Measurements from ENCODE around the gene CRAT. TPM values are rescaled to one million over a fixed set of nuclear protein-coding genes. Genes with fewer than 3 reads are reported as not detected.

CRAT gene
- total RNA-seq (2022; extraction: Qiagen RNA extraction) = 22.9 to 31.8 TPM (median 30.8 TPM) in 5 replicates

DNA sequence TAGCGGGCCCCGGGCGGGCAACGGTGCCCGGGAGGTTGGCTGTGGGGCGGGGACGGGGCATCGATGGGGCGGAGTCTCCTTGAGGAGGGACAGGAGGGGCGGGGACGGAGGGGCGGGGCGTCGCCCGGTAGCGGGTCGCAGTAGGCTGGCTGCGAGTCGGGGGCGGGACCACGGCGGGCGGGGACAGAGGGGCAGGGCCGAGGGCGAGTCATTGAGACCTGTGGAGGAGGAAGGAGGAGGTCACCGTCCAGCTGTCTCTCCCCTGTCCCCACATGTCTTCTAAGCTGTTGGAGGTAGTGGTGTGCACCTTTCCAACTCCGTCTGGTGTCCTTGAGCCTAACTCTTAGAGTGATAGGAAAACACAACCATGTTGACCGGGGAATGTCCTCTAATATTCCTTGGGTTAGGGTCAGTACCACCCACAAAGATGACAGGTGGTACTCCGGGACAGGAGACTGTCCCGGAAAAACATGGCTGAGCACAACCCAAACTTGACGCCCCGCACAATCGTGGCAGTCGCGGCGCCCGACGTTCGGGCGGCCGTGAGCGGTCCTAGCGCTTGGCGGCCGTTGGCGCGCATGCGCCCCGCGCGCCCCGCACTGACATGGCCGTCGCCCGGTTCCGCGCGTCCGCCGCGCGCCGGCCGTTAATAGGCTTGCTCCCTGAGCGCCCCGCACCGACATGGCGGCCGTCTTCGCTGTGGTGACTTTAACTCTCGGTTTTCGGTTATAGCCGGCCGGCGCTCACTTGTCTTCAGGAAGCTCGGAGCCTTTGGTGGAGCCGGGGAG is at the start of gene CRAT, which contains the start of gene PTPA:
Gene CRAT (minus strand): TSS at position 54 of the 788 bp plus-strand sequence. CDS start 284 bp downstream, outside the sequence.
Gene PTPA (plus strand): TSS at position 676 of the 788 bp plus-strand sequence. CDS start 186 bp downstream, outside the sequence.

DNA sequence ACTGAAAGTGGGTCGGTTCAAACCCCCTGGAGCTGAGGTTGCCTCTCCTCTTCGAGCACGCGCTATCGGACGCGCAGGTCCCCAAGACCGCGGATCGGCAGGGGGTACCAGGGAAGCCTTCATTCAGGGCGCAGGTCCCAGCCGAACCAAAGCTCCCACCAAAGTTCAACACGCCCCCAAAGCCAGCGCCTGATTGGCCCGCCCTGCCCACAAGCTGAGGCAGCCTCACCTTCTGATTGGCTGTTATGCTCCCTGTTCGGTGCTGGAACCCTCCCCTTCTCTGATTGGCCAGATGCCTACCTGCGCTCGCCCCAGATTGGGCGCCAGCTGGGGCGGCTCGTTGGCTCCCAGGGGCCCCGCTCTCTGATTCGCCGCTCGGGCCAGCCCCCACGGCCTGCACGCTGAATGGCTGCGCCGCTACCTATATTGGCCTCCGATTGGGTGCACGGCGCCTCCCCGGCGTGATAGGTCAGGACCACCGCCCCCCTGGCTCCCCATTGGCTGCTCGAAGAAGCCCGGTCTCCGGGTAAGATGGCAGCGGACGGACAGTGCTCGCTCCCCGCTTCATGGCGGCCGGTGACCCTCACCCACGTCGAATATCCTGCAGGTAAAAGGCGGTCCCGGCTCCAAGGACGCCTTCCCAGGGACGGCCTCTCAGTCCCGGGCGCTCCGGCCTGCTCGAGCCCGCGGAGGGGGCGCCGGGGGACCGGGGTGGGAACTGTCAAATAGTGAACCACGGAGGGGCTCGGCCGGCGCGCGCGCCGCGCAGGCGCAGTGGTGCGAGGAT is 29.8 kb downstream of the CRAT start, which contains the start of gene DOLPP1:
Gene DOLPP1 (plus strand): TSS at position 511 of the 787 bp plus-strand sequence. CDS start 21 bp downstream, at position 532.

Other genes with a start within 250 kb of the CRAT start
- gene KYAT1, start 228.8 kb downstream of the CRAT start, total RNA-seq (2022; extraction: Qiagen RNA extraction) = 8.4 to 10.0 TPM (median 9.5 TPM) in 5 replicates
- 41.0 to 52.8 TPM (median 50.0 TPM) in 5 replicates for gene LRRC8A, start 228.7 kb downstream of the CRAT start, total RNA-seq (2022; extraction: Qiagen RNA extraction)
- not detected in 5 replicates for gene PHYHD1, start 189.8 kb downstream of the CRAT start, total RNA-seq (2022; extraction: Qiagen RNA extraction)
- 28.8 to 39.6 TPM (median 36.4 TPM) in 5 replicates for gene DOLK, start 163.2 kb downstream of the CRAT start, total RNA-seq (2022; extraction: Qiagen RNA extraction)
- gene NUP188, start 163.1 kb downstream of the CRAT start, total RNA-seq (2022; extraction: Qiagen RNA extraction) = 36.0 to 42.7 TPM (median 40.0 TPM) in 5 replicates
- gene SH3GLB2, start 82.5 kb downstream of the CRAT start, total RNA-seq (2022; extraction: Qiagen RNA extraction) = 32.3 to 55.6 TPM (median 52.4 TPM) in 5 replicates
- gene MIGA2, start 74.2 kb downstream of the CRAT start, total RNA-seq (2022; extraction: Qiagen RNA extraction) = 11.9 to 16.3 TPM (median 15.4 TPM) in 5 replicates
- gene DOLPP1, start 29.7 kb downstream of the CRAT start, total RNA-seq (2022; extraction: Qiagen RNA extraction) = 18.9 to 21.0 TPM (median 19.4 TPM) in 5 replicates
- gene PTPA, start 622 bp upstream of the CRAT start, total RNA-seq (2022; extraction: Qiagen RNA extraction) = 120 to 137 TPM (median 132 TPM) in 5 replicates
- gene IER5L, start 67.5 kb upstream of the CRAT start, total RNA-seq (2022; extraction: Qiagen RNA extraction) = 33.2 to 68.8 TPM (median 66.8 TPM) in 5 replicates

All from A549 treated with CORT108297 at 1 μM for 4 hours (cell line).